GM21529 (cell line): Measurements from ENCODE around the gene CLEC18C.
"Not testable (repeated sequence)": the region's sequence is repeated elsewhere in the genome, so short reads cannot be mapped to it uniquely, and the experiment has no call there.

Experiments used
- ATAC-seq: cut with Tn5 transposase; IDR thresholded peaks from one replicate; pipeline ENCODE4 v1.9.1; 2021; ENCODE audit not compliant: unreplicated experiment

CLEC18C gene

DNA sequence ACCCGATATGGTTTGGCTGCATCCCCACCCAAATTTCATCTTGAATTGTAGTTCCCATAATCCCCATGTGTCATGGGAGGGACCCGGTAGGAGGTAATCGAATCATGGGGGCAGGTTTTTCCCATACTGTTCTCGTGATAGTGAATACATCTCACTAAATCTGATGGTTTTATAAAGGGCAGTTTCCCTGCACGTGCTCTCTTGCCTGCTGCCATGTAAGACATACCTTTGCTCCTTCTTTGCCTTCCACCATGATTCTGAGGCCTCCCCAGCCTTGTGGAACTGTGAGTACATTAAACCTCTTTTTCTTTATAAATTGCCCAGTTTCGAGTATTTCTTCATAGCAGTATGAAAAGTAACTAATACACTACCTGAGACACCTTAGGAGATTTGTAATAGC lies 32.8 kb downstream of the CLEC18C start:
- ATAC-seq: not testable (repeated sequence)

DNA sequence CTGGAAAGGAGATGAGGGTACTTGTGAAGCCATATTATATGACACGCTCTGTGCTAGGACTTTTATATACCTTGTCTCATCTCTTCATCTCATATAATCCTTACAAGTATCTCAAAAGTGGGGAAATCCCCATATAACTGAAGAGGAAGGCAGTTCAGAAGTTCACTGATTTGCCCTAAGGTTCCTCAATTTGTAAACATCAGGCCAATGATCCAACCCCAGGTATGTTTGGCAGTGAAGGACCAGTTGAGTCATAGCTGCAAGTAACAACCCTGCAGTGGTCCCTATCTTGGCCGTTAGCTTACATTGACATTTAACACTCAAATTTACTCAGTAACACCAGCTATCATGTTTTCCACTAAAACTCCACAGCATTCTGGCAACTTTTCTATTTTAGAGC lies 45.0 kb downstream of the CLEC18C start:
- not testable (repeated sequence) for ATAC-seq

DNA sequence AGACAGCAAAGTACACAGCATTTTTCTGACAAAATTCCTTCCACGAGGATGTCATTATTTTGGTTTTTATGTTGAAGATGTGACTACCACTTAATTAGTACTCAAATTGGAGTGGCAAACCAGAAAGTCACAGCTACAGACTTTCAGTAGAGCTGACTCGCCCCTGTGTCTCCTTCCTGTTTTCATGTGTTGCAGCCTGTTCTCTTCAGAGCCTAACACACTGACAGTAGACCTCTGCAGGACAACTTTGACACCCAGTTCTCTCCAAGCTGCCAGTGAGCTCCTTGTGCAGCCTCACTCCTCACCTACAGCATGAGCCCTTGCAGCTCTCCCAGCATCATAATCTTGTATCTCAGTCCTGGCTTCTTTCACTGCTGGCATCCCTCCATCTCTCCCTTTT lies 49.0 kb downstream of the CLEC18C start:
- ATAC-seq: not testable (repeated sequence)

DNA sequence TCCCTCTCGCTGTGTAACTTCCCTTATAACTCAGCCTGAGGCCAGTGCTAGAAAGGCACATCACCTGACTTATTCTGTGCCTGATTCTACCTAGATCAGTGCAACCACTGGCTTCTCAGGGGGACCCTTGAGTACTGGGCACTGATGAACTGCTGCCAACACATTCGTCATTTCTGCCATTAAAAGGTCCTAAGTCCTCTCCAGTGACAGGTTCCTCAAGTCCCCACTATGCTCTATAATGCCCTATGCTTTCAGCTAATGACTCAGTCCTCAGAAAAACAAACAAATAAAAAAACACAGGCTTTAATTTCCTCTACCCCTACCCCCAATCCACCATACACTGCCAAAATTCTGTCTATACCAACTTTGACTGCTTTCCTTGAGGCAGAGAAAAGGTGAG lies 49.6 kb downstream of the CLEC18C start:
- ATAC-seq: not testable (repeated sequence)

DNA sequence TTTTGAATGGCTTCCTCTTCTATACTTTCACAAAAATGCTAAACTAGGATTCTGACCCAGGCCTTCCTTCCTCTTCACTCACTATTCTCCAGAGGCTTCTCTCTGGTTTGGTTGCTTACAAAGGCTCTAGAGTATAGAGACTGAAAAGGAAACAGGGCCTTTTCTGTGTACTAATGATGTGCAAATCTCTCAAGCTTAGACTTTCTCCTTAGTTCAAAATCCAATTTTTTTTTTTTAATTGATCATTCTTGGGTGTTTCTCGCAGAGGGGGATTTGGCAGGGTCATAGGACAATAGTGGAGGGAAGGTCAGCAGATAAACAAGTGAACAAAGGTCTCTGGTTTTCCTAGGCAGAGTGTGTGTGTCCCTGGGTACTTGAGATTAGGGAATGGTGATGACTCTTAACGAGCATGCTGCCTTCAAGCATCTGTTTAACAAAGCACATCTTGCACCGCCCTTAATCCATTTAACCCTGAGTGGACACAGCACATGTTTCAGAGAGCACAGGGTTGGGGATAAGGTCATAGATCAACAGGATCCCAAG lies 50.5 kb downstream of the CLEC18C start:
- ATAC-seq: not testable (repeated sequence)

DNA sequence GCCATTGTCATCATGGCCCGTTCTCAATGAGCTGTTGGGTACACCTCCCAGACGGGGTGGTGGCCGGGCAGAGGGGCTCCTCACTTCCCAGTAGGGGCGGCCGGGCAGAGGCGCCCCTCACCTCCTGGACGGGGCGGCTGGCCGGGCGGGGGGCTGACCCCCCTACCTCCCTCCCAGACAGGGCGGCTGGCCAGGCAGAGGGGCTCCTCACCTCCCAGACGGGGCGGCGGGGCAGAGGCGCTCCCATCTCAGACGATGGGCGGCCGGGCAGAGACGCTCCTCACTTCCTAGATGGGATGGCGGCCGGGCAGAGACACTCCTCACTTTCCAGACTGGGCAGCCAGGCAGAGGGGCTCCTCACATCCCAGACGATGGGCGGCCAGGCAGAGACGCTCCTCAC lies 51.1 kb downstream of the CLEC18C start:
- ATAC-seq: not testable (repeated sequence)

DNA sequence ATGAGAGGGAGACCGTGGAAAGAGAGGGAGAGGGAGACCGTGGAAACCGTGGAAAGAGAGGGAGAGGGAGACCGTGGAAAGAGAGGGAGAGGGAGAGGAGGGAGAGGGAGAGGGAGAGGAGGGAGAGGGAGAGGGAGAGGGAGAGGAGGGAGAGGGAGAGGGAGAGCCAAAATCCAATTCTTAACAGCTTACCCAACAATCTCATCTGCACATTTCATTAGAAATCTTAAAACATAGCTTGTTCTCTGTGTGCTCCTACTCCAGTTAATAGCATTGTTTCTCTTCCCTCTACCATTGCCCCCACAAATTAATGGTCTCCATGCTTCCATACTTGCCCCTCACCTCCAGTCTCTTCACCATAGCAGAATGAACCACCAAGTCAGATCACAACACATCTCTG lies 51.8 kb downstream of the CLEC18C start:
- not testable (repeated sequence) for ATAC-seq

DNA sequence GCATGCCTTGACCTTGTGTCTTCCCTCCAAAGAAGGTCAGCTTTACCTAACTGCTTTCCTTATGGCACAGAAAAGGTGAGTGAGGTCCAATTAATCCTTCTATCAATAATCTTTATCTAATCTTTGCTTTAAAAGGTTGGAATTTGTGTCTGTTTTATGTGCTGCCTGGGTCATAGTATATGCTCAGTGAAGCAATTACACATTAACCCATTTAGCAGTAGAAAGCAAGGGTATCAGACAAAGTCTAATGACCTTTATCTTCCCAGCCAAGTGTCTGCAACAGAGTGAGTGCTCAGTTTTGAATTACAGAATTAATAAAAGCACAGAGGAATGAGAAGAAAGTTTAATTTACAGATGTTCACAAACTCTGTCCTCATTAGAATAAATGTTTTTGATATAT lies 52.4 kb downstream of the CLEC18C start:
- not testable (repeated sequence) for ATAC-seq

- ATAC-seq: not testable (repeated sequence)
Observed at GRCh38 chr16:70231831-70232230, 58.2 kb downstream of the CLEC18C start.
